HEK293 (cell line): ENCODE results near the gene AQP5.

Source experiments
- CTCF ChIP-seq: fragments of 450-650 bp; formaldehyde crosslinking; IDR thresholded peaks from 2 replicates; pipeline ENCODE4 v1.5.1; 2016; ENCODE audit warnings: missing biosample characterization, missing genetic modification characterization
- PRDM10 ChIP-seq: fragments of 450-650 bp; formaldehyde crosslinking; IDR thresholded peaks from 2 replicates; pipeline ENCODE4 v1.5.1; 2016; ENCODE audit warnings: missing biosample characterization, missing genetic modification characterization
- ZBTB49 ChIP-seq: fragments of 450-650 bp; formaldehyde crosslinking; IDR thresholded peaks from 2 replicates; pipeline ENCODE4 v1.5.1; 2016; ENCODE audit warnings: missing biosample characterization, missing genetic modification characterization, low read depth
- ZNF148 ChIP-seq: fragments of 450-650 bp; formaldehyde crosslinking; IDR thresholded peaks from 2 replicates; pipeline ENCODE4 v1.5.0; 2017; ENCODE audit warnings: missing biosample characterization, missing genetic modification characterization, borderline replicate concordance

GRCh38 chr12:49951411-49952240 is 10.0 kb upstream of the AQP5 start:
- TF ChIP-seq PRDM10 (no peak), ZNF148 (tag by site-specific recombination) (no peak), CTCF (tag by site-specific recombination) (no peak), ZBTB49 (tag by site-specific recombination) (no peak)
